Esophagus muscularis mucosa (tissue), 4 donors: ENCODE data around the gene PRPF40B. TPM values are rescaled to one million over a fixed set of nuclear protein-coding genes. Genes with fewer than 3 reads are reported as not detected.

Experiments used
- DNase-seq: peaks from one replicate; pipeline ENCODE4 v3.0.0-alpha.2; 2017; ENCODE audit errors: extremely low spot score
- H3K27ac ChIP-seq, 4 donors: fragments of 200-600 bp; sonication (generic); replicated peaks in 1 of 4; 1 replicate in 3 of 4; 2 replicates in 1 of 4; pipeline ENCODE4 v1.5.1; 2016 to 2019; ENCODE audit warnings: mild to moderate bottlenecking in 1 of 4
- H3K27me3 ChIP-seq, 4 donors: fragments of 200-600 bp; sonication (generic); one replicate each; pipeline versions ENCODE4 v1.5.1 to v1.6.0; 2016 to 2019
- H3K36me3 ChIP-seq, 4 donors: fragments of 200-600 bp; sonication (generic); one replicate each; pipeline ENCODE4 v1.5.1; 2016 to 2019
- H3K4me1 ChIP-seq, 4 donors: fragments of 200-600 bp; sonication (generic); one replicate each; pipeline ENCODE4 v1.5.1; 2016 to 2019
- H3K4me3 ChIP-seq, 4 donors: fragments of 200-600 bp; sonication (generic); 1 replicate in 2 of 4; 2 replicates in 2 of 4; pipeline ENCODE4 v1.5.1; 2016 to 2019; ENCODE audit warnings: mild to moderate bottlenecking in 4 of 4, moderate library complexity in 1 of 4
- H3K9me3 ChIP-seq, 4 donors: fragments of 200-600 bp; sonication (generic); 1 replicate in 3 of 4; 2 replicates in 1 of 4; pipeline ENCODE4 v1.5.1; 2016 to 2019
- EP300 ChIP-seq: sonication (generic); formaldehyde crosslinking; IDR thresholded peaks from one replicate; pipeline ENCODE4 v1.6.1; 2017; ENCODE audit warnings: antibody characterized with exemption
- POLR2A ChIP-seq: fragments of 450-650 bp; IDR thresholded peaks from one replicate; pipeline ENCODE4 v1.6.1; 2017; ENCODE audit warnings: antibody characterized with exemption, moderate library complexity, mild to moderate bottlenecking, low read depth
- POLR2AphosphoS5 ChIP-seq, 2 donors: sonication (generic); formaldehyde crosslinking; IDR thresholded peaks; one replicate each; pipeline ENCODE4 v1.6.1; 2017; ENCODE audit warnings: antibody characterized with exemption in 2 of 2
- WGBS: methylation state at CpG from one replicate; pipeline ENCODE4 v1.1.5; 2018; 5-methylcytosine and 5-hydroxymethylcytosine counted together
- intact Hi-C: fragments of 100-400 bp; cut with DNase I; formaldehyde crosslinking; loops from one replicate; pipeline ENCODE4 v1.15.1; 2023
- total RNA-seq, 4 donors: library from RNA; depleted of rRNA; stranded (reverse); fragments of >200 nt; gene quantifications; one replicate each; pipeline versions ENCODE4 v1.1.0 to v1.2.1, GENCODE V29; 2016
- TF ChIP-seq, protein P1 (sequence below), 3 experiments: fragments of 200-600 bp in 2 of 3; fragments of 450-650 bp in 1 of 3; sonication (generic) in 2 of 3; IDR thresholded peaks; one replicate each; pipeline ENCODE4 v1.5.1; 2017 to 2019; ENCODE audit warnings: antibody characterized with exemption in 3 of 3, mild to moderate bottlenecking in 2 of 3, moderate library complexity in 1 of 3

Gene PRPF40B
- total RNA-seq, 4 donors from 2014 or later, result 9.6 to 19.0 (median 13.9) TPM

DNA sequence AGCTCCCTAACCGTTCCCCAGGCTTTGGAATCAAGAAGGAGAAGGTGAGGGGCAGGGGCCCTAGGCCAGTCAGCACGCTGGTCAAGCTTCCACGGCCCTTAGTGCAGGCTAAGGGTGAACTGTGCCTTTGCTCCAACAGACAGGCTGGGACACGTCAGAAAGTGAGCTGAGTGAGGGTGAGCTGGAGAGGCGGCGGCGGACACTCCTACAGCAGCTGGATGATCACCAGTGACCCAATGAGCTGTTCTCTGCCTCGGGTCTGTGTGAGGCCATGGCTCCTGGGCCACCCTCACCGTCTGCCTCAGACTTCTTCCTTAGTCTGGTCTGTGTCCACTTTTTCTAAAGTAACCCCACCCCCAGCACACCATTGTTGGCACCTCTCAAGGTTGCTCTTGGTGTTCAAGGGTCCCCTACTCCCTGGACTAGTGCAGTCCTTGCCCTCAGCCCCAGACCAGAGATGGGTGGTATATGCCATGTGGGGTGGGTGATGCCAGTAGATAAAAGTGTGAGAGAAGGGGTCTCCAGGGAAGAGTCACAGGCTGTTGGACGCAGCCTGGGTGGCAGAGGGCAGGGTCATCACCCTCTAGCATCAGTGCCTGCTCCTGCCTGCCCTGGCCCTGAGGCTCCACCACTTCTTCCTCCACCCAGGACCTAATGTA lies 20.7 kb downstream of the PRPF40B start:
- peaks cover 28 to 42% (median 37%) of the 10 kb centered on the region in 4 donors for H3K4me1 ChIP-seq
- no peaks in the 10 kb centered on the region for H3K9me3 ChIP-seq
- no peaks in the 10 kb centered on the region for H3K27me3 ChIP-seq
- peak overlapping the region in 1 of 4 donors; percentile 6 for H3K27ac ChIP-seq
- no peak for DNase-seq
- TF ChIP-seq EP300 (no peak), POLR2A (no peak)
- no peak overlapping the region for H3K4me3 ChIP-seq
- peaks cover 7 to 91% (median 87%) of the 10 kb centered on the region in 4 donors for H3K36me3 ChIP-seq
- whole genome bisulfite sequencing, result 76% methylated on average over 10 of the region's 10 CpGs
- intact Hi-C loops, result loop anchor here (1.0 kb wide), 1 partner anchor 63 kb away; the partner anchor contains the start of gene FMNL3

- Histone ChIP-seq H3K27ac (peak overlapping the region in 1 of 4 donors; percentile 6), H3K36me3 (peaks cover 7 to 94% (median 91%) of the 10 kb centered on the region in 4 donors), H3K9me3 (no peaks in the 10 kb centered on the region), H3K4me1 (peaks cover 29 to 45% (median 37%) of the 10 kb centered on the region in 4 donors), H3K4me3 (no peak overlapping the region), H3K27me3 (no peaks in the 10 kb centered on the region)
- TF ChIP-seq, protein P1, sequence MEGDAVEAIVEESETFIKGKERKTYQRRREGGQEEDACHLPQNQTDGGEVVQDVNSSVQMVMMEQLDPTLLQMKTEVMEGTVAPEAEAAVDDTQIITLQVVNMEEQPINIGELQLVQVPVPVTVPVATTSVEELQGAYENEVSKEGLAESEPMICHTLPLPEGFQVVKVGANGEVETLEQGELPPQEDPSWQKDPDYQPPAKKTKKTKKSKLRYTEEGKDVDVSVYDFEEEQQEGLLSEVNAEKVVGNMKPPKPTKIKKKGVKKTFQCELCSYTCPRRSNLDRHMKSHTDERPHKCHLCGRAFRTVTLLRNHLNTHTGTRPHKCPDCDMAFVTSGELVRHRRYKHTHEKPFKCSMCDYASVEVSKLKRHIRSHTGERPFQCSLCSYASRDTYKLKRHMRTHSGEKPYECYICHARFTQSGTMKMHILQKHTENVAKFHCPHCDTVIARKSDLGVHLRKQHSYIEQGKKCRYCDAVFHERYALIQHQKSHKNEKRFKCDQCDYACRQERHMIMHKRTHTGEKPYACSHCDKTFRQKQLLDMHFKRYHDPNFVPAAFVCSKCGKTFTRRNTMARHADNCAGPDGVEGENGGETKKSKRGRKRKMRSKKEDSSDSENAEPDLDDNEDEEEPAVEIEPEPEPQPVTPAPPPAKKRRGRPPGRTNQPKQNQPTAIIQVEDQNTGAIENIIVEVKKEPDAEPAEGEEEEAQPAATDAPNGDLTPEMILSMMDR (IDR thresholded peaks at IDR 0.05), result peak; percentile 89 to 97 (median 95)
- TF ChIP-seq EP300 (no peak), POLR2A (no peak), POLR2AphosphoS5 (IDR thresholded peaks at IDR 0.05) (peak; percentile 34 to 53)
- intact Hi-C loops, result loop anchor here (1.0 kb wide), 1 partner anchor 63 kb away; the partner anchor contains the start of gene FMNL3
- DNase-seq, result peak; percentile 94
- 0% methylated on average over 2 of the region's 2 CpGs for WGBS
These were observed 21.2 kb downstream of the PRPF40B start for GRCh38 chr12:49644620-49644994.

DNA sequence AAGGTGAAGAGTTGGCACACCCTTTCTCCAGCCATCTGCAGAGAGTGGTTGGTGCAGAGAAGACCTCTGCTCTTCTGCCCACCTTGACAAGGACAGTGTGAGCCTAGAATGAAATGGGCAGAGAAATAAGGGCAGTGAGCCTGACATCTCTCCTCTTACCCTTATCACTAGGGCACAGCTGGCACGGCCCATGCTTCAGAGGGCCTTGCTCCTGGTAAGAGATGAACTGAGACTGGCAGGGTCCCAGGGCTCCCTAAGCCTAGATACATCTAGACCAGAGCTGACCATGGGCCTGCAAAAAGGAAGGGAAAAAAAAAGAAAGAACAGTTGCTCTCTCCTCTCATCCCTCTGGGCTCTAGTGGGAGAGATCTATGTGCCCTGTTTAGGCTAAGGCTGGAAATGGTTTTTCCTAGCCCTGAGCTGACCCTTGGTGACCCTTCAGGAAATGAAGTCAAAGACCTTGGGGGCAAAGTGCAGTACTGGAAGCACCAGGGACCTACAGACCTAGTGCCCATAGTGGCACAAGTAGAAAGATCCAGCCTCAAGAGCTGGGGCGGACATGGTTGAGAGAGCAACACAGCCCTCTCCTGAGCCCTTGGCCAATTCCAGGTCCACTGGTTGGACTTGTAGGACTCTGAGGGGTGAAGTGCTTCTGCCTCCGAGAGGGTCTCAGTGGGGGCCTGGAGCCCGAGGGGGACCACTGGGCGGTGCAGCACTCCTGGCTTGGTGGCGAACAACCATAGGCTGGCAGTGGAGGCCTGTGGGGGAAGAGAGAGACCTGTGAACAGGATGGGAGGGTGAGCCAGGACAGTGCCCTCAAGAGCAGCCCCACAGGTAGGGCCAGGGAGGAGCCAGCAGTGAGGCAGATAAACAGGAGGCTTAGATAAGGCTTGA lies 22.0 kb downstream of the PRPF40B start:
- 91% methylated on average over 6 of the region's 6 CpGs for WGBS
- no peaks in the 10 kb centered on the region for H3K27me3 ChIP-seq
- no peak for TF ChIP-seq EP300
- no peak for TF ChIP-seq POLR2AphosphoS5 (IDR thresholded peaks at IDR 0.05)
- no peak for TF ChIP-seq POLR2A
- TF ChIP-seq, protein P1 (IDR thresholded peaks at IDR 0.05), result no peak
- no peak overlapping the region for H3K27ac ChIP-seq
- peaks cover 29 to 45% (median 37%) of the 10 kb centered on the region in 4 donors for H3K4me1 ChIP-seq
- no peak for DNase-seq
- intact Hi-C loops, result no loop called here
- H3K36me3 ChIP-seq, result peaks cover 10 to 96% (median 94%) of the 10 kb centered on the region in 4 donors
- no peak overlapping the region for H3K4me3 ChIP-seq
- H3K9me3 ChIP-seq, result no peaks in the 10 kb centered on the region

DNA sequence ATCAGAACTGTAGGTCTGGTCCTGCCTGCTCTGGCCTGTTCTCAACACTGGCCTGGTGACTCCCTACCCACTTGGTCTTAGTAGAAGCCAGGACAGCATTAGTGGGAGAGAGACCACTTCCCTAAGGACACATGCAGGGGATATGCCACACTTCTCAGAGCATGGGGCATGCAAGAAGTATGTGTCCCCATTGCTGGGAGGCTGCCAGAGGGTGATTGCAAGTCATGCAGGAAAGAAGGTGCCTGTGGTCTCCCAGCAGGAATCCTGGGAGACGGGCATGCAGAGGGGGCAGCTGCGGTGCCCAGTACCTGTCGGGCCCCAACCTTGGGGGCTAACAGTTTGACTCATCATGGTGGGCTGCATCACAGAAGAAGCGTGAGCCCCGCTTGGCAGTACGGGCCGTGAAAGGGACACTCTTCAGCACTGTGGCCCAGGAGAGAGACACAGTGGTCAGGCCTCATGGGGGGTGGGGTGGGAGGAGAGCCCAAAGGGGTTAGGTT lies 23.0 kb downstream of the PRPF40B start:
- Histone ChIP-seq H3K27me3 (no peaks in the 10 kb centered on the region), H3K27ac (peak overlapping the region in 1 of 4 donors; percentile 51), H3K36me3 (peaks cover 13 to 96% (median 95%) of the 10 kb centered on the region in 4 donors), H3K9me3 (no peaks in the 10 kb centered on the region), H3K4me3 (no peak overlapping the region), H3K4me1 (peaks cover 29 to 45% (median 37%) of the 10 kb centered on the region in 4 donors)
- 94% methylated on average over 7 of the region's 7 CpGs for WGBS
- no peak for DNase-seq
- intact Hi-C loops, result no loop called here
- TF ChIP-seq POLR2AphosphoS5 (IDR thresholded peaks at IDR 0.05), result no peak
- no peak for TF ChIP-seq POLR2A
- TF ChIP-seq EP300, result no peak
- TF ChIP-seq, protein P1 (IDR thresholded peaks at IDR 0.05), result no peak
